Natural killer cell (primary cell): ENCODE measurements around the gene STAT4. TPM values are rescaled to one million over a fixed set of nuclear protein-coding genes. Genes with fewer than 3 reads are reported as not detected.
A peak's percentile ranks its signal among the peaks of the same experiment; 100 is the strongest.

ENCODE experiments used
- ATAC-seq, 3 donors: fragments of 150-1000 bp in 2 of 3; fragments of 200-7000 bp in 1 of 3; cut with Tn5 transposase; 1 replicate in 1 of 3; 2 replicates in 2 of 3; pipeline ENCODE4 v1.10.0; 2021; ENCODE audit warnings: mild to moderate bottlenecking in 2 of 3, moderate library complexity in 2 of 3
- DNase-seq, 2 donors: peaks; one replicate each; pipeline versions ENCODE4 v3.0.0 to v3.0.0-alpha.2; 2013 to 2021; ENCODE audit warnings: mixed read lengths in 1 of 2
- H3K27ac ChIP-seq: one replicate; pipeline ENCODE4 v1.5.1; 2013; ENCODE audit warnings: mild to moderate bottlenecking, low read length
- H3K27me3 ChIP-seq: one replicate; pipeline ENCODE4 v1.6.1; 2013; ENCODE audit warnings: low read length; ENCODE audit not compliant: control insufficient read depth, insufficient read depth
- H3K36me3 ChIP-seq: one replicate; pipeline ENCODE4 v1.6.1; 2013; ENCODE audit warnings: low read length; ENCODE audit not compliant: control insufficient read depth, insufficient read depth
- H3K4me1 ChIP-seq: one replicate; pipeline ENCODE4 v1.6.1; 2013; ENCODE audit warnings: low read length; ENCODE audit not compliant: control insufficient read depth, insufficient read depth
- H3K4me3 ChIP-seq: one replicate; pipeline ENCODE4 v1.5.1; 2013; ENCODE audit warnings: low read length
- H3K9me3 ChIP-seq: one replicate; pipeline ENCODE4 v1.6.1; 2013; ENCODE audit warnings: low read length; ENCODE audit not compliant: control insufficient read depth, insufficient read depth
- H3K27ac Mint-ChIP-seq, 2 donors: one replicate each; pipeline ENCODE4 v1.8.0; 2022; ENCODE audit warnings: mild to moderate bottlenecking in 2 of 2, mixed read lengths in 2 of 2, moderate library complexity in 1 of 2
- H3K27me3 Mint-ChIP-seq, 2 donors: one replicate each; pipeline ENCODE4 v1.8.0; 2022; ENCODE audit warnings: low read depth in 2 of 2, mixed read lengths in 2 of 2
- H3K36me3 Mint-ChIP-seq: one replicate; pipeline ENCODE4 v1.8.0; 2022; ENCODE audit warnings: mixed read lengths
- H3K4me1 Mint-ChIP-seq, 2 donors: one replicate each; pipeline ENCODE4 v1.8.0; 2022; ENCODE audit warnings: mixed read lengths in 2 of 2
- H3K4me3 Mint-ChIP-seq: one replicate; pipeline ENCODE4 v1.8.0; 2022; ENCODE audit warnings: mild to moderate bottlenecking, moderate library complexity, mixed read lengths
- H3K9me3 Mint-ChIP-seq, 2 donors: one replicate each; pipeline ENCODE4 v1.8.0; 2022; ENCODE audit warnings: mixed read lengths in 2 of 2
- CTCF ChIP-seq: fragments of 200-600 bp; IDR thresholded peaks from one replicate; pipeline ENCODE4 v1.8.0; 2022; ENCODE audit warnings: antibody characterized with exemption
- WGBS: methylation state at CpG from one replicate; pipeline ENCODE4 v1.1.7; 2013; ENCODE audit warnings: missing lambda C conversion rate; ENCODE audit not compliant: insufficient coverage; 5-methylcytosine and 5-hydroxymethylcytosine counted together
- intact Hi-C: fragments of 100-400 bp; cut with micrococcal nuclease; formaldehyde crosslinking; loops from one replicate; pipeline ENCODE4 v1.14.2; 2022
- total RNA-seq, 4 donors: library from RNA; stranded (reverse); fragments of 120-200 nt in 1 of 4; gene quantifications; one replicate each; pipeline versions ENCODE4 v1.2.3 to v1.2.4, GENCODE V29; 2013 to 2022

Gene STAT4
- total RNA-seq, 3 donors from 2014 or later (not counting 1 experiment from before 2014, with no cell fraction given): 264 to 339 (median 304) TPM

DNA sequence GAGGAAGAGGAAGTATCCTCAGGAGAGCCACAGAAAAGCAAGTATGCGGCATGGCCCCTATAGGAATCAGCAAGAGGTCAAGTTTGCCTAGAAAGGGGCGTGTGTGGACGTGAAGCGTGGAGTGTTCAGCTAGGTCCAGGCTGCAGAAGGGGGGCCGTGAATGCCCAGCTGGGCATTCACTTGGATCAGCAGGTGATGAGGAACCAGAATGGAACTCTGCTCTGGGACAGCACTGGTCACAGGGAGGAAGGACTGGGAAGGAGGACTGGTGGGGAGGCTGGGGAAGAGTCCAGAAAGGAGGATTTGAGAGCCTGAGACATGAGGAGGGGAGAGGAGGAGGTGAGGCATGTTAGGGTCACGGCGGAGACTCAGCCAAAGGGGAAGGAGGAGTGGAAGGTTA lies 156.6 kb downstream of the STAT4 start:
- peaks cover 8 to 18% of the 10 kb centered on the region in 2 donors for H3K4me1 Mint-ChIP-seq

DNA sequence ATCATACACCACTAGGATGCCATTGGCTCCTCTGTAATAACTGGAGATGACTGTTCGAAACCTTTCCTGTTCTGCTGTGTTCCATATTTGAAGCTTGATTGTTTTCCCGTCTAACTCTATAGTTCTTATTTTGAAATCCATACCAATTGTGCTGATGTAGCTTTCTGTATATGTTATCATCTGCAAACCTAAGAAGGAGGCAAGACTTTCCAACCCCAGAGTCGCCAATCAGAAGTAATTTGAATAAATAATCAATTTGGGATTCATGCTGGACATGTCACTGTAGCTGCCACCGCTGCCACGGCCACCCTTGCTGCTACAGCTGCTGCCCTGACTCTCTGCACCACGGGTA lies 157.5 kb downstream of the STAT4 start:
- H3K4me1 ChIP-seq: no peaks in the 10 kb centered on the region
- H3K27ac ChIP-seq: no peak overlapping the region
- peaks cover 8 to 15% of the 10 kb centered on the region in 2 donors for H3K4me1 Mint-ChIP-seq
- no peak overlapping the region for H3K27ac Mint-ChIP-seq
- H3K9me3 Mint-ChIP-seq: no peaks in the 10 kb centered on the region
- intact Hi-C loops: no loop called here
- no peak for TF ChIP-seq CTCF
- H3K9me3 ChIP-seq: no peaks in the 10 kb centered on the region
- peaks cover 93% of the 10 kb centered on the region for H3K36me3 ChIP-seq
- WGBS: 97% methylated on average over 5 of the region's 6 CpGs
- H3K4me3 Mint-ChIP-seq: no peak overlapping the region
- no peak for DNase-seq
- peaks cover 56% of the 10 kb centered on the region for H3K36me3 Mint-ChIP-seq
- H3K4me3 ChIP-seq: no peak overlapping the region
- no peak for ATAC-seq
- no peaks in the 10 kb centered on the region for H3K27me3 Mint-ChIP-seq
- no peaks in the 10 kb centered on the region for H3K27me3 ChIP-seq

More for the DNA sequence above, 156.6 kb downstream of the STAT4 start:
- H3K27ac ChIP-seq: no peak overlapping the region
- intact Hi-C loops: no loop called here
- WGBS: 97% methylated on average over 7 of the region's 7 CpGs
- Mint-ChIP-seq H3K36me3 (peaks cover 58% of the 10 kb centered on the region), H3K27ac (peak overlapping the region in 1 of 2 donors; percentile 3), H3K27me3 (no peaks in the 10 kb centered on the region), H3K9me3 (no peaks in the 10 kb centered on the region), H3K4me3 (no peak overlapping the region)
- peaks cover 94% of the 10 kb centered on the region for H3K36me3 ChIP-seq
- DNase-seq (no peak), ATAC-seq (no peak)
- TF ChIP-seq CTCF: no peak
- no peak overlapping the region for H3K4me3 ChIP-seq
- H3K9me3 ChIP-seq: no peaks in the 10 kb centered on the region
- H3K27me3 ChIP-seq: no peaks in the 10 kb centered on the region
- no peaks in the 10 kb centered on the region for H3K4me1 ChIP-seq

GRCh38 chr2:190990132-190990531 lies 160.7 kb downstream of the STAT4 start:
- no peak for TF ChIP-seq CTCF
- DNase-seq: no peak
- H3K9me3 ChIP-seq: no peaks in the 10 kb centered on the region
- 96% methylated on average over 5 of the region's 6 CpGs for WGBS
- no peaks in the 10 kb centered on the region for H3K4me1 Mint-ChIP-seq
- no peak overlapping the region for H3K27ac Mint-ChIP-seq
- ATAC-seq: no peak
- H3K36me3 ChIP-seq: peaks cover 92% of the 10 kb centered on the region
- H3K36me3 Mint-ChIP-seq: peaks cover 40% of the 10 kb centered on the region
- no peaks in the 10 kb centered on the region for H3K4me1 ChIP-seq
- H3K27ac ChIP-seq: no peak overlapping the region
- no peaks in the 10 kb centered on the region for H3K9me3 Mint-ChIP-seq
- H3K27me3 ChIP-seq: no peaks in the 10 kb centered on the region
- H3K4me3 Mint-ChIP-seq: no peak overlapping the region
- intact Hi-C loops: no loop called here
- no peaks in the 10 kb centered on the region for H3K27me3 Mint-ChIP-seq
- H3K4me3 ChIP-seq: no peak overlapping the region

DNA sequence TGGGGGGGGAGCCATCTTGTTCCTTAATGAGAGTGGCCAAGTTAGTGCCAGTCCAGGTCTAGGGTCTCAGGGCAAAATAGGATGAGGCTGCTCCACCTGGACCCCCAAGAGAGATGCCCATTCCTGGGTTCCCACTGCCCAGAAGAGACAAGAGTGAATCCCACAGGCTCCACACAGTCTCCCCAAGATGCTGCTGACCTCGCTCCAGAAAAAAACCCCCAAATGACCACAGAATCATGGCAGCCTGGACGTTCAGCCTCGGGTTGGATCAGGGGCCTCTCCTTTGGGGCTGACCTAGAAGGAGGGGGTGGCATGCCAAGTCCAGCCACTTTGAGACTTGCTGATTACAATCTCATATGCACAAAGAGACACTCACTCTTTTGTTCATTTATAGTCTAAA lies 161.9 kb downstream of the STAT4 start:
- Histone ChIP-seq H3K4me3 (no peak overlapping the region), H3K27me3 (no peaks in the 10 kb centered on the region), H3K9me3 (no peaks in the 10 kb centered on the region), H3K36me3 (peaks cover 95% of the 10 kb centered on the region), H3K4me1 (no peaks in the 10 kb centered on the region), H3K27ac (no peak overlapping the region)
- no peak overlapping the region for H3K27ac Mint-ChIP-seq
- WGBS: 96% methylated on average over 3 of the region's 3 CpGs
- intact Hi-C loops: no loop called here
- no peak overlapping the region for H3K4me3 Mint-ChIP-seq
- H3K9me3 Mint-ChIP-seq: no peaks in the 10 kb centered on the region
- H3K36me3 Mint-ChIP-seq: peaks cover 39% of the 10 kb centered on the region
- DNase-seq: no peak
- H3K4me1 Mint-ChIP-seq: no peaks in the 10 kb centered on the region
- TF ChIP-seq CTCF: no peak
- ATAC-seq: no peak
- H3K27me3 Mint-ChIP-seq: no peaks in the 10 kb centered on the region
